Vagina (tissue), 2 donors: ENCODE data around the gene IFT122. TPM values are rescaled to one million over a fixed set of nuclear protein-coding genes. Genes with fewer than 3 reads are reported as not detected.
A peak's percentile ranks its signal among the peaks of the same experiment; 100 is the strongest.
"Not testable (repeated sequence)": the region's sequence is repeated elsewhere in the genome, so short reads cannot be mapped to it uniquely, and the experiment has no call there.

Experiments
- DNase-seq, 2 donors: peaks; one replicate each; pipeline ENCODE4 v3.0.0-alpha.2; 2017; ENCODE audit errors: extremely low spot score in 2 of 2
- H3K27ac ChIP-seq: fragments of 200-600 bp; sonication (generic); one replicate; pipeline ENCODE4 v1.5.1; 2019
- H3K27me3 ChIP-seq: fragments of 200-600 bp; sonication (generic); one replicate; pipeline ENCODE4 v1.5.1; 2019
- H3K36me3 ChIP-seq, 2 donors: fragments of 200-600 bp; sonication (generic); one replicate each; pipeline ENCODE4 v1.5.1; 2017 to 2019
- H3K4me1 ChIP-seq: fragments of 200-600 bp; sonication (generic); one replicate; pipeline ENCODE4 v1.5.1; 2019
- H3K4me3 ChIP-seq, 2 donors: fragments of 200-600 bp; sonication (generic); 1 replicate in 1 of 2; 2 replicates in 1 of 2; pipeline ENCODE4 v1.5.1; 2016 to 2019
- H3K9me3 ChIP-seq: fragments of 200-600 bp; sonication (generic); one replicate; pipeline ENCODE4 v1.5.1; 2019
- POLR2A ChIP-seq, 2 donors: fragments of 450-650 bp; IDR thresholded peaks; one replicate each; pipeline ENCODE4 v1.6.1; 2017; ENCODE audit warnings: antibody characterized with exemption in 2 of 2, mild to moderate bottlenecking in 2 of 2, moderate library complexity in 2 of 2
- POLR2AphosphoS5 ChIP-seq, 2 donors: sonication (generic); formaldehyde crosslinking; IDR thresholded peaks; one replicate each; pipeline ENCODE4 v1.9.0; 2017; ENCODE audit warnings: antibody characterized with exemption in 2 of 2, mild to moderate bottlenecking in 2 of 2, low read depth in 1 of 2; ENCODE audit not compliant: insufficient read depth in 1 of 2
- intact Hi-C: fragments of 100-400 bp; cut with DNase I; formaldehyde crosslinking; loops from one replicate; pipeline ENCODE4 v1.15.1; 2023
- total RNA-seq: library from RNA; depleted of rRNA; stranded (reverse); fragments of >200 nt; gene quantifications from one replicate; pipeline ENCODE4 v1.2.3, GENCODE V29; 2016
- TF ChIP-seq, protein P1 (sequence below), 3 experiments: fragments of 450-650 bp in 2 of 3; fragments of 200-600 bp in 1 of 3; sonication (generic) in 1 of 3; IDR thresholded peaks; one replicate each; pipeline ENCODE4 v1.5.1; 2017 to 2019; ENCODE audit warnings: antibody characterized with exemption in 3 of 3, mild to moderate bottlenecking in 2 of 3, moderate library complexity in 2 of 3

Gene IFT122
- total RNA-seq, 1 donor from 2014 or later = 33.4 TPM

DNA sequence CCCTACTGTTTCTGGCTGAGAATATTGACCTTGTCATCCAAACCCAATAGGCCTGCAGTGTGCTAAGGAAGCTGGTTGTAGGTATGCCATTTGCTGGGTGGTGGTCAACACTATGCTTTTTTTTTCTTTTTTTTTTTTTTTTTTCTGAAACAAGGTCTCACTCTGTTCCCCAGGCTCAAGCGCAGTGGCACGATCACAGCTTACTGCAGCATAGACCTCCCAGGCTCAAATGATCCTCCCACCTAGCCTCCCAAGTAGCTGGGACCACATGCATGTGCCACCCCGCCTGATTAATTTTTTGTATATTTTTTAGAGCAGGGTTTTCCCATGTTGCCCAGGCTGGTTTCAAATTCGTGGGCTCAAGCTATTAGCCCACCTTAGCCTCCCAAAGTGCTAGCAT lies 52.7 kb downstream of the IFT122 start:
- Histone ChIP-seq H3K36me3 (peaks cover 0 to 9% of the 10 kb centered on the region in 2 donors), H3K9me3 (no peaks in the 10 kb centered on the region), H3K27me3 (no peaks in the 10 kb centered on the region), H3K4me1 (peaks cover 18% of the 10 kb centered on the region), H3K27ac (no peak overlapping the region), H3K4me3 (no peak overlapping the region)
- DNase-seq = no peak
- intact Hi-C loops = loop anchor here (5.0 kb wide), 1 partner anchor 120 kb away; no protein-coding TSS in a partner anchor
- TF ChIP-seq, protein P1, sequence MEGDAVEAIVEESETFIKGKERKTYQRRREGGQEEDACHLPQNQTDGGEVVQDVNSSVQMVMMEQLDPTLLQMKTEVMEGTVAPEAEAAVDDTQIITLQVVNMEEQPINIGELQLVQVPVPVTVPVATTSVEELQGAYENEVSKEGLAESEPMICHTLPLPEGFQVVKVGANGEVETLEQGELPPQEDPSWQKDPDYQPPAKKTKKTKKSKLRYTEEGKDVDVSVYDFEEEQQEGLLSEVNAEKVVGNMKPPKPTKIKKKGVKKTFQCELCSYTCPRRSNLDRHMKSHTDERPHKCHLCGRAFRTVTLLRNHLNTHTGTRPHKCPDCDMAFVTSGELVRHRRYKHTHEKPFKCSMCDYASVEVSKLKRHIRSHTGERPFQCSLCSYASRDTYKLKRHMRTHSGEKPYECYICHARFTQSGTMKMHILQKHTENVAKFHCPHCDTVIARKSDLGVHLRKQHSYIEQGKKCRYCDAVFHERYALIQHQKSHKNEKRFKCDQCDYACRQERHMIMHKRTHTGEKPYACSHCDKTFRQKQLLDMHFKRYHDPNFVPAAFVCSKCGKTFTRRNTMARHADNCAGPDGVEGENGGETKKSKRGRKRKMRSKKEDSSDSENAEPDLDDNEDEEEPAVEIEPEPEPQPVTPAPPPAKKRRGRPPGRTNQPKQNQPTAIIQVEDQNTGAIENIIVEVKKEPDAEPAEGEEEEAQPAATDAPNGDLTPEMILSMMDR (IDR thresholded peaks at IDR 0.05) = no peak
- TF ChIP-seq POLR2AphosphoS5 (IDR thresholded peaks at IDR 0.05; ENCODE audit: insufficient read depth in 1 of 2, low read depth in 1 of 2) (no peak), POLR2A (IDR thresholded peaks at IDR 0.05) (no peak)

DNA sequence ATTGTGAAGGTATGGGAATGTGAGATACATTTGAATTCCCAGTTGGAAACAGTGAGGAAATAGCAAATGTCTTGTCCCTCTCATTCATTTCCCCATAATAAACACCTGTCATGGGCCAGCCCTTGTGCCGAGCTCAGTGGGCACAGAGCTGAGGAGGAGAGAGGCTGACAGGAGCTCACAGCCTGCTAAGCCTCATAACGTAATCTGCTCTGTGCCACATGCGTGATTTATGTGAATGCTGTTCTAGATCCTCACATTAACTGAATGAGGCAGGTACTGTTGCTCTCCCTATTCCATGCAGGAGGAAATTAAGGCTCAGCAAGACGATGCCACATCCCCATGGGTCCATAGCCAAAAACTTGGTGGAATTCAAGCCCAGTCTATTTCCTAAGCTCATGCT lies 53.2 kb downstream of the IFT122 start:
- H3K4me1 ChIP-seq = peaks cover 18% of the 10 kb centered on the region
- intact Hi-C loops = loop anchor here (5.0 kb wide), 1 partner anchor 119 kb away; no protein-coding TSS in a partner anchor
- H3K36me3 ChIP-seq = peaks cover 0 to 9% of the 10 kb centered on the region in 2 donors
- H3K4me3 ChIP-seq = no peak overlapping the region
- H3K27ac ChIP-seq = no peak overlapping the region
- no peaks in the 10 kb centered on the region for H3K27me3 ChIP-seq
- no peaks in the 10 kb centered on the region for H3K9me3 ChIP-seq
- no peak for DNase-seq
- TF ChIP-seq, protein P1 (IDR thresholded peaks at IDR 0.05) = no peak
- TF ChIP-seq POLR2A (IDR thresholded peaks at IDR 0.05) (no peak), POLR2AphosphoS5 (IDR thresholded peaks at IDR 0.05; ENCODE audit: insufficient read depth in 1 of 2, low read depth in 1 of 2) (no peak)

DNA sequence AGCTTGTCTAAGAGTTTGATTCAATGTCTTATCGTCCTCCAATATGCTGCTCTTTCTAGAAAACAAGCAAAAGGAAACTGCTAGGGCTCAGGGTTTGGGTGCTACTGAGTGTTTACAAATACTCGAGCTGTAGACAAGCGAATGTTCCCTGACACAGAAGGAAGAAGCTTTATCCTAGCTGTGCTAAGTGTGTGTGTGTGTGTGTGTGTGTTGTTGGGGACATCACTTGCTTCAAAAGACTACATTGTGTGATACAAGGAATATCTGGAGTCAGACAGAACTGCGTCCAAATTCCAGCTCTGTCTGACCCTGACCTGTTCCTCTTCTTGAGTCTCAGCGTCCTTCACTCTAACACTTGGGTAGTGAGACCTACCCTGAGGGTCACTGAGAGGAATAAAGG lies 54.5 kb downstream of the IFT122 start:
- H3K27ac ChIP-seq = peak overlapping the region; percentile 76
- H3K4me3 ChIP-seq, H3K9me3 ChIP-seq, H3K27me3 ChIP-seq, H3K36me3 ChIP-seq, DNase-seq: not testable (repeated sequence)
- intact Hi-C loops = loop anchor here (5.0 kb wide), 1 partner anchor 118 kb away; no protein-coding TSS in a partner anchor
- H3K4me1 ChIP-seq = peaks cover 18% of the 10 kb centered on the region

DNA sequence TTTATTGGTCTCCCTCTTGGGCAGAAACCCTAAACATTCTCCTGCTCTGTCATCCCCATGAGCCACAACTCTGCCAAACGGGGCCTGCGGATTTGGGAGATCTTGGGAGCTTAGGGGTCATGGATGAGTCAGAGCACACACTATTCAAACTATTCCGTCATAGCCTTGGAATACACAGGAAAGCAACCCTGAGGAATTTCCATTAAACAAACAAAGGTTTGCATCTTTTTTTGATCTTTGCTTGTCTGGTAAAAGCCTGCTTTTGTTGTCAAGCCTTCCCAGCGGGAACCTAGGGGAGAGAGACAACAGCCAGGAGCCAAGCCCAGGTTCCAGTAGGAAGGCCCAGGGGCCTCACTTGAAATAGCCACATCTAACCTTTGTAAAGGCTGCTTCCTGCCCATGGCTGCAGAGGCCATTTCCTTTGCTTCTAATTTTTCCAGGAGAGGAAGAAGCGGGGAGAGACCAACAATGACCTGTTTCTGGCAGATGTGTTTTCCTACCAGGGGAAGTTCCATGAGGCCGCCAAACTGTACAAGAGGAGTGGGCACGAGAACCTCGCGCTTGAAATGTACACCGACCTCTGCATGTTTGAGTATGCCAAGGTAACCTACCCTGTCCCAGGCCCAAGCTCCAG lies 55.1 kb downstream of the IFT122 start:
- Histone ChIP-seq H3K27ac (peak overlapping the region; percentile 76), H3K4me1 (peaks cover 18% of the 10 kb centered on the region)
- H3K27me3 ChIP-seq, DNase-seq, H3K36me3 ChIP-seq, H3K4me3 ChIP-seq, H3K9me3 ChIP-seq, intact Hi-C loops: not testable (repeated sequence)

DNA sequence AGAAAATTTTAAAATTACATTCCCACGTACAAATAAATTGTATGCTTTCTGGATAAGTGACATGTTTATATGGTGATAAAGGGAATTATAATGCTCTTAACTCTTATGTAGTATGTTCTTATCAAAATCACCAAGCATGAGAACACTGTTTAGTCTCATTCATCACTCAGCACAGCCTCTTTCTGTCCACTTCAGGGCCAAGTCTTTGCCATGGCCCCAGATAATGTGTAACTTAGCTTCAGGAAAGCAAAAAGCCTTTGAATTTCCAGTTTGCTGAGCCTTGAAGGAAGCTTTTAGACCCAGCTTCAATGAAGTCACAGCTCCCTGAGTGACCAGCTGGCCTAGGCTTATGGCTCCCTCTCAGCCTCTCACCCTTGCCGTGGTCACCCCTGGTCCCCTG lies 57.9 kb downstream of the IFT122 start:
- H3K36me3 ChIP-seq, H3K9me3 ChIP-seq, H3K27me3 ChIP-seq, H3K4me3 ChIP-seq, intact Hi-C loops, DNase-seq, H3K27ac ChIP-seq: not testable (repeated sequence)
- H3K4me1 ChIP-seq = peaks cover 11% of the 10 kb centered on the region

DNA sequence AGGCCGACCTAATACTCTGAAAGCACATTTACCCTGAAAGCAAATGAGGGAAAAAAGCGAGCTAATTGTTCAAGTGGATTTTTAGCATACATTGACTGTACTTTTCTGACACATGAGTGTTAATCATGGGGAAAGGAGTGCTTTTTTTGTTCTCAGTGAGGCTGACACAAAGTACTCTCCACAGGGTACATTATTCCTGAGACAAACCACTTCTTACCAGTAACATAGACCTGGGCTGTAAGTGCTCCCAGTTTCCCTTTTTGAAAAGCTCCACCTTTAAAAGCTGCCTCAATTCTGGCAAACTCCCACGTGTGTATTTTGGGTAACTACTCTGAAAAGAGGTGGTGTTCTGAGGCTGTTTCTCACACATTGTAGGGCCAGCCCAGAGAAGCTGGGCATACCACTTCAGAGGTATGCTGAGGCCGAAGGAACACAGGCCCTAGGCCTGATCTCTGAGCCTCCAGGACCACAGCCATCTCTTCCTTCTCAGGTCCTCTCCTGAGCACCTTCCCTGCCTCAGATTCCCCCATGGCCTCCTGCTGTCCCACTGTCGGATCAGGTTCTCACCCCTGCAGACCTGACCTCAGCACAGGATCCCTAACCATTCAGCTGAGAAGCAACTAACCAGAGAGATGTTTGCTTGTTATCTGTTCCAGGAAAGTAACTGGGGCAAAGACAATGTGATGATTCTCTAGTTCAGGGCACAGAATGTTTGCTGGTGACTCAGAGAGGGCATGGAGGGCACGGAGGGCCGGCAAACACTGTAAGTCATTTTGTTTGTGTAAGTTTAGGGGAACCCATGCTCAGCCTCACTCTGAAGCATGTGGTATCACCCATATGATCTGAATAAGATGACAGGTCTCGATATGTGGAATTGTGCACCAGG lies 58.8 kb downstream of the IFT122 start:
- H3K9me3 ChIP-seq, intact Hi-C loops, H3K27ac ChIP-seq, DNase-seq, H3K27me3 ChIP-seq, H3K4me3 ChIP-seq: not testable (repeated sequence)
- Histone ChIP-seq H3K36me3 (peaks cover 0 to 13% of the 10 kb centered on the region in 2 donors), H3K4me1 (peaks cover 10% of the 10 kb centered on the region)

DNA sequence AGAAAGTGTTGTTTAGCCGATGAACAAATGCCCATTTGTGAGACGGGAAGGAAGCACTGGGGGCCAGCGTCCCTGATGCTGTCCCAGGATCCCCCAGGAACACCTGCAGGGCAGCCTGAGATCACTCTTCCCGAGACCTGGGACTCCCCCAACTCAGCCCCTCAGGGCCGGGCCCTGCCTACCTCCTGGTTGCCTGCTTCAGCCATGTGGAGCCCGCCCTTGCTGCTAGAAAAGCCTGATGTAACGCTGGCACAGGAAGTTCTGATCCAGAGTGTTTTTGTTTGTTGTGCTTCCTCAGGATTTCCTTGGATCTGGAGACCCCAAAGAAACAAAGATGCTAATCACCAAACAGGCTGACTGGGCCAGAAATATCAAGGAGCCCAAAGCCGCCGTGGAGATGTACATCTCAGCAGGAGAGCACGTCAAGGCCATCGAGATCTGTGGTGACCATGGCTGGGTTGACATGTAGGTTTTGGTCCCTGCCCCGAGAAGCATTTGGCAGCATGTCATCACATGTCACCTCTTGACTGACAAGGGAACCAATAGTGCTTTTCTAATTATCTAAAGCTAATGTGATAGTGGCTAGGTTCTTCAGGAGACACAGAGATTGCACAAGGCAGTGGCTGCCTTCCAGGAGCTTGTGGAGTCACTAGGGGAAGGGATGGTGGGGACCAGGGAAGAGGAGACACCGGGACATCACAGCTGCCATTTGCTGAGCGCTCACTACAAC lies 59.7 kb downstream of the IFT122 start:
- H3K4me1 ChIP-seq, intact Hi-C loops, H3K27me3 ChIP-seq, DNase-seq, H3K4me3 ChIP-seq, H3K27ac ChIP-seq, H3K9me3 ChIP-seq: not testable (repeated sequence)
- H3K36me3 ChIP-seq = peaks cover 0 to 18% of the 10 kb centered on the region in 2 donors
